HG02571 (cell line): ENCODE results near the gene ZNF226.
"Not testable (repeated sequence)": the region's sequence is repeated elsewhere in the genome, so short reads cannot be mapped to it uniquely, and the experiment has no call there.

Experiments
- ATAC-seq: cut with Tn5 transposase; IDR thresholded peaks from one replicate; pipeline ENCODE4 v1.9.1; 2021; ENCODE audit warnings: mild to moderate bottlenecking, moderate library complexity; ENCODE audit not compliant: unreplicated experiment

The ZNF226 gene

GRCh38 chr19:44207126-44207803 is 42.4 kb downstream of the ZNF226 start:
- ATAC-seq = peak; percentile 89

GRCh38 chr19:44212250-44212865 is 47.5 kb downstream of the ZNF226 start, which contains the start of gene ZNF227:
TSS of gene ZNF227 (plus strand) at chr19:44212532. CDS start at chr19:44217793, 5,261 bp downstream.
- ATAC-seq = peak; percentile 76

- ATAC-seq = peak; percentile 22
Measured at GRCh38 chr19:44212866-44213346, 48.0 kb downstream of the ZNF226 start.

- ATAC-seq = not testable (repeated sequence)
Measured at GRCh38 chr19:44219926-44220325, 55.0 kb downstream of the ZNF226 start.

GRCh38 chr19:44220761-44221160 is 55.9 kb downstream of the ZNF226 start:
- not testable (repeated sequence) for ATAC-seq

GRCh38 chr19:44221291-44221690 is 56.4 kb downstream of the ZNF226 start:
- not testable (repeated sequence) for ATAC-seq
